Pulmonary artery endothelial cell (primary cell): ENCODE results near the gene ZNF879. TPM values are rescaled to one million over a fixed set of nuclear protein-coding genes. Genes with fewer than 3 reads are reported as not detected.
A peak's percentile ranks its signal among the peaks of the same experiment; 100 is the strongest.

ENCODE experiments used
- DNase-seq: peaks from one replicate; pipeline ENCODE4 v3.0.0-alpha.2; 2011; ENCODE audit warnings: low read depth, low spot score
- total RNA-seq: library from RNA; depleted of rRNA; stranded (reverse); fragments of >200 nt; gene quantifications from 2 replicates; pipeline ENCODE4 v1.2.3, GENCODE V29; 2014

The ZNF879 gene
- 3.8 and 4.4 TPM in 2 replicates for total RNA-seq

DNA sequence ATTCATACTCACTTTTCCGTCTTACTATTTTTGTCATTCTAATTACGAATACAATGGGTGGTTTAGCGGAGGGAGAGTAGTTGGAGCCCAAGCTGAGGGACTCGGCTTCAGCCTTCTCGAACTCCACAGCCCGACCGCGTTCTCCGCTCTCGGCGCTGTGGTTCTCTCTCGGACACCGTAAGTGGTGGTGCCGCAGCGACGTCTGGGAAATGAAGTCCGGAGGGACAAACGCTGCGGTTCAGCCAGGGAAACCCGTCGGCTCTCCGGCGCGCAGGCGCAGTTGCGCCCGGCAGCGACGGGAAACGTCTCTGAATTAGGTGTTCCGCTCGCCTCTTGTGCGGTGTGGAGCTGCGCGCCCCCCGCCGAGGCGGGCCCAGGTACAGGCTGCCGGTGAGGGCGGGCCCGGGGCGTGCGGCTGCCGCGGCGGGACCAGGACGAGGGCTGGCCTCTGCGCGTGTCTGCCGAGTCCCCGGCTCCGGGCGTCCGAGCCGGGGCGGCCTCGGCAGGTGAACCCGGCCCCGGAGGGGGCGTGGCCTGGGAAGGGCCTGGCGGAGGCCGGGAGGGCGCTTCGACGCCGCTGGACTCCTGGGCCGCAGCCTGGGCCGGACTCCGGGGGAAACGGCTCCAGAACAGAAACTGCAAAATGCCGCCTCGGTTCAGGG lies at the start of gene ZNF879:
Gene ZNF879 (plus strand): TSS at position 277 of the 662 bp plus-strand sequence. CDS start 1,201 bp downstream, outside the sequence.
- peak; percentile 81 for DNase-seq

DNA sequence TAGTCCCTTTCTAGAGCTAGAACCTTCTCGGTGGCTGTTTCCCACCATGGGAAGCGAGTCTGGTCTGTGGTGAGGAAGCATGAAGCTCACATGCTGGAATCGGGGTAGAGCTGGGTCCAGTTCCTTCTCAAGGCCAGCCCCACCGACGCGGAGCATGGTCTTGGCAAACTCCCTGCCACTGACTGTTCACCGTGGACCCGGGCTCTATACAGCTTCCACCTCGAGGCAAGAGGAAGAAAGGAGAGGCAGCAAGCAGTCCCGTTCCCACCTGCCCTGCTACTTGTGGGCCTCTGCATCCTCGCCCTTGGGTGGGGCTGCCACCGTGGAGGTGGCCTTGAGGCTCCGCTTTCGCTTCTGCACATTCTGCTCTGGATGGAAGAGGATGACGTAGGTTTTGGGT lies 42.2 kb upstream of the ZNF879 start:
- DNase-seq: no peak

GRCh38 chr5:178982941-178983340 lies 40.7 kb upstream of the ZNF879 start:
- no peak for DNase-seq

- DNase-seq: no peak
Observed at GRCh38 chr5:178983728-178984127, 39.9 kb upstream of the ZNF879 start.

- DNase-seq: no peak
Observed at GRCh38 chr5:178984145-178985072, 39.2 kb upstream of the ZNF879 start.

- DNase-seq: no peak
Observed at GRCh38 chr5:178986326-178986960, 37.2 kb upstream of the ZNF879 start.

DNA sequence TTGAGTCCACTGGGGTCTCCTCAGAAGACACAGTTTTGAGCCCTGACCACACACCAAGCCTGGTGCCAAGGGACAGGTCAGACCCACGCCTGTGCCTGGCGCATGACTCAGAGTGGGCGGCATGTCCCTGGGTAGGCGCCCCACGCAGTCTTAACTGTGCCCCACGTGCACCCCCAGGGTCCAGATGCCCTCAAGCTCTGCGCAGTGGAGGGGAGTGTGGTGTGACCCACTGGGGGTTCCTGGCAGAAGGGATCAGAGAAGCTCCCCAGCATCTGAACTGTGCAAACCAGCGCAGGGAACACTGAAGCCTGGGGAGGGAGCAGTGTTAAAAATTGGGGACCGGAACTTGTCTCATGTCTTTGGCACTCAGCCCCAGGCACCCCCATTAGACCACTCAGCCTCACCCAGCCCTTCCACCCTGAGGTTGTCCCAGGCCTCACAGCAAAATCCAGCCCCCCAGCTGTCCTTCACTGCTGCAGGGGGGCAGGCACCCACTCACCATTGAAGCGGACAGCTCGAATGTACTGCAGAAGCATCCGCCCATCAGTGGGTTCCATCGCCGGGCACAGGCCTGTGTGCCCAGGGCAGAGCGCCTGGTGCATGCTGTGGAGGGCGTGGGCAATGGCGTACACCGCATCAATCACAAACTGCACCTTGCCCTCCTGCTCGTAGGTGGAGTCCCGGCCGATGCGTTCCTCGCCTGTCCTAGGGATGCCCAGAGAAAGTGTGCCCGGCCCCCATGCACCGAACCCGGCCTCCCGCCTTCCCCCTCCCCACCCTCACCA lies 35.0 kb upstream of the ZNF879 start:
- no peak for DNase-seq

- no peak for DNase-seq
Observed at GRCh38 chr5:178989311-178989710, 34.3 kb upstream of the ZNF879 start.

GRCh38 chr5:178990491-178990890 lies 33.1 kb upstream of the ZNF879 start:
- no peak for DNase-seq

- no peak for DNase-seq
Observed at GRCh38 chr5:178991190-178992145, 32.1 kb upstream of the ZNF879 start.

DNA sequence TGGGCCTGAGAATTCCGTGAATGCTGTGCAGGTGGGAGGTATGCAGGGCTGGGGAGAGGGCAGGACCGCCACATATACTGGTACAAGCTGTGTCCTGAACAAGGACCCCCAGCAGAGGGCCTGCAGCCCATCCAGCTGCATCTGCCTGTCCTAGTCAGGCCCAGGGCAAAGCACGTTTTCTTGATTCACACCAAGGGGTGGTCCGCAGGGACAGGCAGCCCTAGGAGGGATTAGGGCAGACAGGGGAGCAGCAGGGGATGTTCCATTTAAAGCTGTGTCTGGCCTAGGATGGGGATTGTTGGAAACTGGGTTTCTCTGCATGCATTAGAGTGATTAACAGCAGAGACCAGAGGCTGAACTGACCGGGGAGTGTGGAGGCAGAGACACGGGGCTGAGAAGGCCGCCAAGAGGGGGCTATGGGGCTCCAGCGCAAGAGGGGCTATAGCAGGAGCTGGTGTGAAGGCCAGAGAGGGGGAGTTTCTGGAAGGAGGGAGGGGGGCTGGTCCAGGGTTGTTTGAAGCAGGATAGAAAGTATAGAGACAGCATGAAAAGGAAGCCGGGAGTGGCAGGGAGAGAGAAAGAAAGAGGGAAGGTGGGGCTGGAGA lies 31.2 kb upstream of the ZNF879 start:
- no peak for DNase-seq

- DNase-seq: no peak
Observed at GRCh38 chr5:178993236-178993765, 30.3 kb upstream of the ZNF879 start.

DNA sequence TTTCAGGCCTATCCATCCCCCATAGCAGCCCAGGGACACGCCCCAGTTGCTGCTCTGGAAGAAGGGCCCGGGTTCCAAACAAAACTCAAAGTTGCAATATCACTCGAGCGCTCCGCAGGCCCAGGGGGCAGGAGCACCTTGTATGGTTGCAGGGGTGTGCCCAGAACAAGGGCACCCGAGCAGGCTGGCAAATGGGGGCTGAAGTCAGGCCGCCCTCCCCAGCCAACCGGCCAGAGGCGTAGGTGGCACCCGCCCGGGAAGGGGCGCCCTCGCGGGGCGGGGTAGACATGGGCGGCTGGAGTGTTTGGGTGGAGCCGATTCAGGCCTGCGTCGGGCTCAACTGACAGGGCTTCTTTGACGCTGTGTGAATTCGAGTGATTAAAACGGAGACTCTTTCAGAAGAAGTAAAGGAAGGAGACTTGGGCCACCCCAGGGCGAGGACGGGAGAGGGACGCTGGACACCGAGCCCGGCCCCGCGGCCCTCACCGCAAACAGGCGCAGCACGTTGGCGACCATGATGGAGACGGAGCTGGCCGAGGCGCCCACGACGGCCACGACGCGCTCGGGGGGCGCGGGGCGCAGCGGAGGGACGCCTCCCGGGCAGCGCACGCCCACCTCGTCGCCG lies 29.5 kb upstream of the ZNF879 start:
- no peak for DNase-seq

DNA sequence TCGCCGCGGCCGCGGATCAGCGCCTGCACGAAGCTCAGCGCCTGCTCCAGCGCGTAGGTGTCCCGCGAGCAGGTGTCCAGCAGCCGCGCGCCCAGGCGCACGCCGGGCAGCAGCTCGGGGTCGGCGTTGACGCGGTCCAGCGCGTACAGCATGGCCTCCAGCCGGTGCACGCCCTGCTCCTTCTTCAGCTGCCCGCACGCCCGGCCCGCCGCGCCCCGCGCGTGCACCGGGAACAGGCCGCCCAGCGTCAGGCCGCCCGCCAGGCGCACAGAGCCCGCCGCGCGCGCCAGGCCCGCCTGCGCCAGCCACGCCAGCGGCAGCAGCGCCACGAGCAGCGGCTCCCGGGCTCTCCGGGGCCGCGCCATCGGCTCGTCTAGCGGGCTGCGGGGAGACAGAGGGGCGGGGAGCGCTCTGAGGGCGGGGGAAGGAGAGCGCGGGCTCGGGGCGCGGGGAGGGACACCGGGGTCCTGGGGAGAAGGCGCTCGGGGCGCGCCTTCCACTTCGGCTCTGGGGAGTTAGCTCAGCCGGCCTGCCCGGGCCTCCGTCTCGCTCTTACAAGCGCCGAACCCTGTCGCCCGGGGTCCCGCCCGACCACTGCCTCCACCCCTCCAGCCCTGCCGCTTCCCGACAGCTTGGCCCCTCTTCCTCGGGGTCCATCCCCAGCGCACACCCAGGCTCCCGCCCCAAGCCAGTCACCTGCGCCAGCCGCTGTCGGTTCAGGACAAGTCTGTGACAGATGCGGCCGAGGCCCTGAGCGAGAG lies 28.8 kb upstream of the ZNF879 start, which contains the start of gene GRM6:
Gene GRM6 (minus strand): TSS at position 741 of the 761 bp plus-strand sequence. CDS start 376 bp downstream, at position 365.
- no peak for DNase-seq

GRCh38 chr5:178995341-178995690 lies 28.3 kb upstream of the ZNF879 start:
- no peak for DNase-seq

- DNase-seq: no peak
Observed at GRCh38 chr5:178996156-178996555, 27.4 kb upstream of the ZNF879 start.

DNA sequence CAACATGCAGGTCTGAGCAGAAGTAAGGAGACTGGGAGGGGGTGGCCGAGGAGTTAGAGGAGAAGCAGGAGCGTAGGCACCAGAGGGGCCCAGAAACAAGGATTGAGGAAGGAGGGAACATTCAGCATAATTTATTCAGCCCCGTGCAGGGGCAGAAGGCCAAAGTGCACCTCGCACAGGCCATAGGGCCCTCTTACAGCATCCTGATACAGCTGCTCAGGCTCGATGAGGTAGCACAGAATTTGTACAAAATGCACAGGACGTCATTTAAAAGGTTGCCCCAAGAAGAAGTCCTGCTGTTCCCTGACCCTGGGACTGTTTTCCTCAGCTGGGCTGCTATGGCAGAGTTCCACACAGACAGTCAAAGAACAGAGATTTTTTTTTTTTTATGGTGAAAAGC lies 26.4 kb upstream of the ZNF879 start:
- DNase-seq: no peak

GRCh38 chr5:178998441-178998840 lies 25.2 kb upstream of the ZNF879 start:
- DNase-seq: no peak
